Measurements from ENCODE around the gene DYNC1H1.
"Not testable (repeated sequence)": the region's sequence is repeated elsewhere in the genome, so short reads cannot be mapped to it uniquely, and the experiment has no call there.

DYNC1H1 gene

GRCh38 chr14:101965770-101966722 is 1.7 kb downstream of the DYNC1H1 start:
- peak; percentile 36 for DNase-seq

GRCh38 chr14:101966742-101967141 is 2.4 kb downstream of the DYNC1H1 start:
- DNase-seq = no peak

GRCh38 chr14:101968186-101968585 is 3.8 kb downstream of the DYNC1H1 start:
- no peak for DNase-seq

GRCh38 chr14:101969481-101969880 is 5.1 kb downstream of the DYNC1H1 start:
- DNase-seq = no peak

GRCh38 chr14:101970830-101971400 is 6.5 kb downstream of the DYNC1H1 start:
- DNase-seq = no peak

- not testable (repeated sequence) for DNase-seq
These were observed 7.1 kb downstream of the DYNC1H1 start for GRCh38 chr14:101971458-101971857.

- no peak for DNase-seq
These were observed 7.9 kb downstream of the DYNC1H1 start for GRCh38 chr14:101972126-101972866.

GRCh38 chr14:101973356-101973755 is 9.0 kb downstream of the DYNC1H1 start:
- no peak for DNase-seq

- DNase-seq = no peak
These were observed 10.9 kb downstream of the DYNC1H1 start for GRCh38 chr14:101975231-101975630.

- DNase-seq = no peak
These were observed 13.1 kb downstream of the DYNC1H1 start for GRCh38 chr14:101977311-101978071.

- DNase-seq = no peak
These were observed 15.3 kb downstream of the DYNC1H1 start for GRCh38 chr14:101979666-101980065.

- no peak for DNase-seq
These were observed 15.9 kb downstream of the DYNC1H1 start for GRCh38 chr14:101980251-101980650.

- DNase-seq = no peak
These were observed 16.3 kb downstream of the DYNC1H1 start for GRCh38 chr14:101980700-101981099.

- DNase-seq = no peak
These were observed 18.2 kb downstream of the DYNC1H1 start for GRCh38 chr14:101982621-101983020.

GRCh38 chr14:101984831-101985230 is 20.5 kb downstream of the DYNC1H1 start:
- not testable (repeated sequence) for DNase-seq

GRCh38 chr14:101985957-101986356 is 21.6 kb downstream of the DYNC1H1 start:
- no peak for DNase-seq

- no peak for DNase-seq
These were observed 22.6 kb downstream of the DYNC1H1 start for GRCh38 chr14:101986953-101987352.

GRCh38 chr14:101988377-101988776 is 24.0 kb downstream of the DYNC1H1 start:
- no peak for DNase-seq

GRCh38 chr14:101991352-101991751 is 27.0 kb downstream of the DYNC1H1 start:
- no peak for DNase-seq

- DNase-seq = no peak
These were observed 28.3 kb downstream of the DYNC1H1 start for GRCh38 chr14:101992708-101993107.

GRCh38 chr14:101997429-101998336 is 33.3 kb downstream of the DYNC1H1 start:
- no peak for DNase-seq

- DNase-seq = no peak
These were observed 36.5 kb downstream of the DYNC1H1 start for GRCh38 chr14:102000902-102001301.
